ENCODE measurements around the gene SLC26A11. TPM values are rescaled to one million over a fixed set of nuclear protein-coding genes. Genes with fewer than 3 reads are reported as not detected.

Gene SLC26A11
- total RNA-seq, 1 experiment from 2014 or later: 26.5 TPM

- Mint-ChIP-seq H3K27me3 (ENCODE audit: low read depth) (no peaks in the 10 kb centered on the region; the same call in 1 of the 2 replicates), H3K36me3 (ENCODE audit: insufficient read depth in 1 of 3, low read depth in 3 of 3) (peaks cover 18 to 31% (median 28%) of the 10 kb centered on the region in 3 experiments), H3K4me3 (no peak overlapping the region), H3K9me3 (no peaks in the 10 kb centered on the region), H3K4me1 (peaks cover 7 to 16% of the 10 kb centered on the region in 2 experiments), H3K27ac (no peak overlapping the region)
- DNase-seq: no peak
- Histone ChIP-seq H2BK20ac (ENCODE audit: low read depth, low read length, poor library complexity, severe bottlenecking) (no peak overlapping the region), H3K23me2 (ENCODE audit: insufficient read length, low read depth, low read length, poor library complexity, severe bottlenecking) (no peaks in the 10 kb centered on the region), H2BK12ac (ENCODE audit: insufficient read length, low read depth, low read length) (no peak overlapping the region), H3K27ac (ENCODE audit: insufficient read length, low read depth, low read length) (no peak overlapping the region), H4K20me1 (ENCODE audit: control insufficient read depth, insufficient read depth, insufficient read length) (peaks cover 3% of the 10 kb centered on the region), H3K56ac (ENCODE audit: insufficient read length, low read depth, low read length) (no peak overlapping the region), H3K23ac (ENCODE audit: insufficient read length, low read depth, low read length) (no peak overlapping the region), H3K9me3 (ENCODE audit: control insufficient read depth, low read depth, low read length) (no peaks in the 10 kb centered on the region), H3K14ac (ENCODE audit: insufficient read depth, low read length) (no peak overlapping the region), H3K4me1 (ENCODE audit: insufficient read depth, low read length) (no peaks in the 10 kb centered on the region), H2AK5ac (ENCODE audit: insufficient read length, low read length) (no peak overlapping the region), H3K9ac (ENCODE audit: extremely low read depth, insufficient read length, low read length) (no peak overlapping the region), H3K4me2 (ENCODE audit: insufficient read depth, insufficient read length, low read length) (no peak overlapping the region), H2BK120ac (ENCODE audit: low read depth, low read length, poor library complexity, severe bottlenecking) (no peak overlapping the region), H3K18ac (ENCODE audit: insufficient read length, low read depth, low read length) (no peak overlapping the region), H3K79me1 (ENCODE audit: insufficient read depth, low read depth, low read length, poor library complexity, severe bottlenecking) (no peaks in the 10 kb centered on the region), H4K5ac (ENCODE audit: insufficient read length, low read depth, low read length) (no peak overlapping the region), H4K8ac (replicated peaks; ENCODE audit: insufficient read length, low read depth, low read length) (no peak overlapping the region), H3K27me3 (ENCODE audit: insufficient read depth, low read length) (no peaks in the 10 kb centered on the region), H3K4ac (ENCODE audit: low read depth, low read length) (no peak overlapping the region), H3T11ph (ENCODE audit: low read length) (no peak overlapping the region), H2AFZ (ENCODE audit: low read length) (no peak overlapping the region), H4K91ac (ENCODE audit: insufficient read length, low read depth, low read length) (no peak overlapping the region), H3K79me2 (ENCODE audit: insufficient read depth, low read length) (no peaks in the 10 kb centered on the region), H2BK15ac (ENCODE audit: low read depth, low read length) (no peak overlapping the region), H2BK5ac (ENCODE audit: insufficient read length, low read length) (no peak overlapping the region)
- no CpG with 5 or more reads among the region's 5 CpGs for WGBS (ENCODE audit: extremely low coverage, insufficient read length, low lambda C conversion rate)
- no peak for TF ChIP-seq CTCF (conservative IDR thresholded peaks at IDR 0.05)
Measured at GRCh38 chr17:80286638-80286960, 66.4 kb downstream of the SLC26A11 start.
